ENCODE data around the gene VAT1. TPM values are rescaled to one million over a fixed set of nuclear protein-coding genes. Genes with fewer than 3 reads are reported as not detected.
"Not testable (repeated sequence)": the region's sequence is repeated elsewhere in the genome, so short reads cannot be mapped to it uniquely, and the experiment has no call there.

VAT1 gene
- total RNA-seq (2014; rRNA removed; shearing (Covaris generic); ENCODE audit: low replicate concordance) = 181 and 263 TPM in 2 replicates

DNA sequence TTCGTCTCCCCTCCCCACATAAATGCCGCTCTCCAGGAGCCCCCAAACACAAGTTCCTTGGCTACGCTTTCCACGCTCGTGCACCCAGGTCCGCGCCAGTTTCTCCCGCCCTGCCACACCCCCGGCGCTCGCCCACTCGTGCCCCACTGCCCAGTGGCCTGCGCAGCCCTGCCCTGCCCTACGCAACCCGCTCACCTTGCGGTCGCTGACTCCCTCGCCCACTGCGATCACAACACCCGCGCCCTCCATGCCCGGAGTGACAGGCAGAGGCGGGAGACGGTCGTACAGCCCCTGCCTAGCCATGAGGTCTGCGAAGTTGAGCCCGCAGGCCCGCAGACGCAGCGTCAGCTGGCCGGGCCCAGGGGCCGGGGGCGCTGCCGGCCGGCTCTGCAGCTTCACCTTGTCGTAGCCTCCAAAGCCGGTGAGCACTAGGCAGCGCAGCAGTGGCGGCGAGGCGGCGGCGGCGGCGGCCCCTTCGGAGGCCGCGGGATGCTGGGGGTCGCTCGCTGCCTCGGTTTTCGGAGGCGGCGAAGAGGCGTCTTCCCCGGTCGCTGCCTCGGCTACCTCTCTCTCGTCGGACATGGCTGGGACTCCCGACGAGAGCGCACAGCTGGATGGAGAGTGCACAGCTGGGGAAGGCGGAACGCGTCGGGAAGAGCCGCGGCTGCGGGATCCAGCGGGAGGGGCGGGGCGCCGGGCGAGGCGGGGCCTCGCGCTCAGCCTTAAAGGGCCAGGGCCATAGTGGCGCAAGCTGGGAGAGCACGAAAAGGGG, at the start of gene VAT1:
VAT1 (minus strand) TSS at position 645 of the 772 bp plus-strand sequence; CDS start at position 582, 63 bp downstream.
- Histone ChIP-seq H3K27me3 (no peaks in the 10 kb centered on the region), H3K9me3 (no peaks in the 10 kb centered on the region), H3K4me3 (peak within 1 kb of the TSS; percentile 95), H3K36me3 (peaks cover 32% of the 10 kb centered on the region)
- DNase-seq = peak; percentile 88

DNA sequence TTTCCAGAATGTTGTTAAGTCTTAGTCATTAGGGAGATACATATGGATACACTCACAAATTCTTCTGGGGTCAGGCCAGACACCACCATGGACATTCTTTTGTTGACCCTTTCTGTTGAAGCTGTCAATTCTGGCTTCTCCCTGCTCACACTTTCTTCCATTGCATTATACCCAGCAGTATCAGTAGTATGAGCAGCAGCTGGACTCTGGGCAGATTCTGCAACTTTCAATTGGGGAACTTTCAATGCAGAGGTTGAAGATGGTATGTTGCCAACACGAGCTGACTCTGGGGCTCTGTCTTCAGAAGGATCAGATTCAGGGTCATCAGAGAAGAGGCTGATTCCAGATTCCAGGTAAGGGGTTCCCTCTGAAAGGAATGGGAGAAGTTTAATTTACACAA, 48.7 kb upstream of the VAT1 start:
- Histone ChIP-seq H3K4me3 (no peak overlapping the region), H3K27me3 (no peaks in the 10 kb centered on the region), H3K36me3 (peaks cover 65% of the 10 kb centered on the region), H3K9me3 (no peaks in the 10 kb centered on the region)
- DNase-seq = no peak

DNA sequence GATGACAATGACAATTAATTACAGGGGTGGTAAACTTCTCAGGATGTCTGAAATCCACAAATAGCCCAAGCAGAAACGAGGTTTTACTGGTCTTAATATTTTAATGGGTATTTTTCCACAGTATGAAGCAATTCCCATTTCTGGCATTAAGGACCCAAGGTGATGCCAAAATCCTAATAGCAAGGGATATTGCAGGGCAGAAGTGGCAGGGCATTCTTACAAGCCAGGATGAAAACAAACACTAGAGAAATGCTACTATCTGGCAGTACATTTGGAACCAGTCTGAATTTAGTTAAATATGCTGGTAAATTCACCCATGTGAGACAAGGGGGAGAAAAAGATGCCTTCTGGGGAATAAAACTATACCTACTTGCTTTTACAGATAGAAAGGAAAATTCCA, 48.1 kb upstream of the VAT1 start:
- DNase-seq = no peak
- Histone ChIP-seq H3K4me3 (no peak overlapping the region), H3K9me3 (no peaks in the 10 kb centered on the region), H3K27me3 (no peaks in the 10 kb centered on the region), H3K36me3 (peaks cover 68% of the 10 kb centered on the region)

DNA sequence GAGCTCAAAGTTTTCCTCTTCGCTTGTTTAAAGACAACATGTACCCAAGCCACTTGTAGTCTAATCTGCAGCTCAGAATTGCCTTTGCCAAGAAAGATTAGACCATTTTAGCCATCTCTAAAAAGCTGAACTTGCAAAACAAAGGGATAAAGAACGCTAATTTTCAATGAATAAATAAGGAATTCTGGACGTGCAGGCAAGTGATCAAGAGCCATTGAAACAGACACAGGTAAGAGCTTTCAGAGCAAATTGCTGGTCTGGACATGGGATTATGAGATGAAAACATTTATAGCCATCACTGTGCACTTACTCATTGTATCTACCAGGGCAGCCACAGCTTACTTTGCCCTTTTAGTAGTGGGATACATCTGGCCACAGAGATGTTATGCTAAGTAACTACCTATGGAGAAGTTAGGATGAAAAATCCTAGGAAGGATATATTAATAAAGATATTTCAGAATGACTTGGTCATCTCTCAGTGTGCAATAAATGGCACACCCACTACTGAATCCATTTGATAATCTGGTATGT, 47.2 kb upstream of the VAT1 start:
- Histone ChIP-seq H3K4me3 (no peak overlapping the region), H3K36me3 (peaks cover 59% of the 10 kb centered on the region), H3K27me3 (no peaks in the 10 kb centered on the region), H3K9me3 (no peaks in the 10 kb centered on the region)
- no peak for DNase-seq

DNA sequence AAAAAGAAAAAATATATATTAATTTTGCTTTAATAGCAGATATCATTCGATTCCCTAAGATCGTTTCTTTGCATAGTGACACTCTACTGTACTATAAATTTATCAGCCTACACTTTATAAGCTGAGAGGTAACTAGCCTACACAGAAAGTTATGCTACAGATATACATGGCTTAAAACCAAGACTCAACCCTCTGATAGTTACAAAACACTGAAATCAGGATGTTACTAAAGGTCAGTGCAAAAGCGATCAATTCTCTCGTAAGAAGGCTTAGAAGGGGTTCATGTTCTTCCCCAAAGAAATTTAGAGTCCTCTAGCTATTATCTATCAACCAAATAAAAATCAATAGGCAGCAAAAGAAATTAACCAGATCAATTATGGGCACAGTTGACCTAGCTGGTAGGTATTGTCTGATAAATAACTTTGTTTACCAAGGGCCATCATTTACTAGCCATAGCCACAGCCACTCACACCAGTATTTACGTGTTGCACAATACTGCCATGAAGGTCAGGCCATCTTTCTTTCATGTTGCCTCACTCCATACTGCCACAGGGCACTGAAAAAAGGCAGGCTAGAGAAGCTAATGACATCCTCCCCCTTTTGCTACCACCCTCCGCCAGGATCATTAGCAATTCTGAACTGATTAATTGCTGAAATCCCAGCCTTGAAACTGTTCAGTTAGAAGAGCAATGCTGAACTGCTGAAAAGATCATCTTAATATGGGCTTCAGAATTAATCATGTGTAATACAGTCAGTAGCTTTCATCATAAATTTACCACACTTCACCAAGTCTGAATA, 46.6 kb upstream of the VAT1 start:
- no peak for DNase-seq
- H3K27me3 ChIP-seq = no peaks in the 10 kb centered on the region
- no peaks in the 10 kb centered on the region for H3K9me3 ChIP-seq
- H3K36me3 ChIP-seq = peaks cover 54% of the 10 kb centered on the region
- H3K4me3 ChIP-seq = no peak overlapping the region

DNA sequence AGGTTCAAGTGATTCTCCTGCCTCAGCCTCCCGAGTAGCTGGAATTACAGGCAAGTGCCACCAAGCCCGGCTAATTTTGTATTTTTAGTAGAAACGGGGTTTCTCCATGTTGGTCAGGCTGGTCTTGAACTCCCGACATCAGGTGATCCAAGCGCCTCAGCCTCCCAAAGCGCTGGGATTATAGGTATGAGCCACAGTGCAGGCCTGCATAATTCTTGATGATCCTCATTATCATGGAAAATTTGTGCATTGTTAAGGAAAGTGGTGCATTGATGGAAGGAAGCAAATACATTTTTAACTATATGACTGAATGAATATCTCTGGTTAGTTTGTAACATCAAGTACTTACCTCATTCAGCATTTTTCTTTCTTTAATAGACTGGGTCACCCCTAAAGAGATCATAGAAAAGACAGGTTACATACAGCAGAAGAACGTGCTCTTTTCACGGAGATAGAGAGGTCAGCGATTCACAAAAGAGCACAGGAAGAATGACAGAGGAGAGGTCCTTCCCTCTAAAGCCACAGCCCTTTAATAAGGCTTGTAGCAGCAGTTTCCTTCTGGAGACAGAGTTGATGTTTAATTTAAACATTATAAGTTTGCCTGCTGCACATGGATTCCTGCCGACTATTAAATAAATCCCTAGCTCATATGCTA, 40.9 kb upstream of the VAT1 start:
- DNase-seq = no peak
- Histone ChIP-seq H3K4me3 (no peak overlapping the region), H3K27me3 (no peaks in the 10 kb centered on the region)

DNA sequence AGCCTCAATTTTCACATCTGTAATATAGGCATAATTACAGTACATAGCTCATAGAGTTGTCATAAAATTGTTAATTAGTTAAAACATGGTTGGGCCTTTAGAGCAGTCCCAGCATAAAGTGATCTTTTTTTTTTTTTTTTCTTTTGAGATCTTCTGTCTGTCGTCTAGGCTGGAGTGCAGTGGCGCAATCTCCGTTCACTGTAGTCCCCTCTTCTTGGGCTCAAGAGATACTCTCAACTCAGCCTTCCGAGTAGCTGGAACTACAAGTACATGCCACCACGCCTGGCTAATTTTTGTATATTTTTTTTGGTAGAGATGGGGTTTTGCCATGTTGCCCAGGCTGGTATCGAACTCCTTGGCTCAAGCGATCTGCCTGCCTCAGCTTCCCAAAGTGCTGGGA, 33.9 kb upstream of the VAT1 start:
- no peak for DNase-seq
- Histone ChIP-seq H3K9me3 (no peaks in the 10 kb centered on the region), H3K27me3 (no peaks in the 10 kb centered on the region), H3K36me3 (peaks cover 63% of the 10 kb centered on the region), H3K4me3 (no peak overlapping the region)

More for the DNA sequence above, 40.9 kb upstream of the VAT1 start:
- Histone ChIP-seq H3K9me3 (no peaks in the 10 kb centered on the region), H3K36me3 (peaks cover 48% of the 10 kb centered on the region)

DNA sequence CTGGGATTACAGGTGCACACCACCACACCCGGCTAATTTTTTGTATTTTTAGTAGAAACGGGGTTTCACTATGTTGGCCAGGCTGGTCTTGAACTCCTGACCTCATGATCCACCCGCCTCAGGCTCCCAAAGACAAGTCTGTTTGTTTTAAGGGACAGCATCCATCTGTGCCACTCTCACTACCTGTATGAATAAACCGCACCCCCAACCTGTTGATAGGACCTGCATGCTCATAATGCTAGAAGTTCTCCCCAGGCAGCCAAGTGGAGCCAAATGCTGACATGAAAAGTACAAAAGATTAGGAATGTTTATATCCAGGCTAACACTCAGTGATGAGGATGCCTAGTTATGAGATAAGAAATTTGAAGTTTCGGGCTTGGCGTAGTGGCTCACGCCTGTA, 30.8 kb upstream of the VAT1 start:
- DNase-seq, H3K27me3 ChIP-seq, H3K4me3 ChIP-seq, H3K9me3 ChIP-seq: not testable (repeated sequence)
- peaks cover 61% of the 10 kb centered on the region for H3K36me3 ChIP-seq

DNA sequence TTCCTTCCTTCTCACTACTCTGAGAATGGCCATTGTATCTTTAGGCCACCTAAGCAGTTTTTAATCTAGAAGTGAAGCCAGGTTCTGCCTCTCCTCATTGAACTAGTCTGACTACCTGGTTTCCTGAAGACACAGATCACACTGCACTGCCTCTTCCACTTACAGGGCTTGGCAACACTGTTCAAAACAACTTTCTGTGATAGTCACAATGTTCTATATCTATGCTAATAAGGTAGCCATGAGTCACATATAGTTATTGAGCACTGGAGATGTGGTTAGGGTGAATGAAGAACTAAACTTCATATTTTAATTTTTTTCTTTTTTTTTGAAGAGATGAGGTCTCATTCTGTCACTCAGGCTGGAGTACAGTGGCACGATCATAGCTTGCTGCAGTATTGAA, 29.8 kb upstream of the VAT1 start:
- Histone ChIP-seq H3K9me3 (no peaks in the 10 kb centered on the region), H3K4me3 (no peak overlapping the region), H3K36me3 (peaks cover 69% of the 10 kb centered on the region), H3K27me3 (no peaks in the 10 kb centered on the region)
- no peak for DNase-seq

DNA sequence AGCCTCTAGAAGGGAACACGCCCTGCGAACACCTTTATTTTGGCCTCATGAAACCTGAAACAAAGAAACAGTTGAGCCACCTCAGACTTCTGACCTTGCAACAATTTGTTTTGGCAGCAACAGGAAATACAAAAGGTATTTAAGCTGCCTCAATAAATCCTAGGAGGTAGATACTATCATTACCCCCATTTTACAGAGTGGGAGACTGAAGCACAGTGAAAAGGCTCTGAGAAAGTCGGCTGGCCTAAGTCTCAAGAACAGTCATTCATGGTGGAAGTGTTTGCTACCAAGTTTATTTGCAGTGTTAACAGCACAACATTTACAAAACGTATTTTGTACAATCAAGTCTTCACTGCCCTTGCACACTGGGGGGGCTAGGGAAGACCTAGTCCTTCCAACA, 21.8 kb upstream of the VAT1 start:
- DNase-seq = no peak
- Histone ChIP-seq H3K36me3 (peaks cover 48% of the 10 kb centered on the region), H3K27me3 (no peaks in the 10 kb centered on the region), H3K9me3 (no peaks in the 10 kb centered on the region), H3K4me3 (no peak overlapping the region)

DNA sequence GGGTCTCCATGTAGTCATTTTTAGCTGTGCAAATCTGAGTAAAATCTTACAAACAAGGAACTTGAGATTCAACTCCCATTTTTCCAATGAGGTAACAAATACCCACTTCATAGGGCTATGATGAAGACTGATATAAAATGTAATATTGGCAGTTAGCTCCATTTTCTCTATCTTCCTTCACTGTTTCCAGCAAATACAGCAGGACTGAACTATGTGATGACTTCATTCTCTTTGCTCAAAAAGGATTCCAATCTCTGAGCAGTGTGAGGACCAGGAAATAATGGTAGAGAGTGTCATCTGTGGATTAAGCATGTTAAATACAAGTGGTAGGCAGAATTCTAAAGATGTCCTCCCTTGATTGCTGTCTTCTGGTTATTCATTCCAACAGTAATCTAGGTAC, 21.1 kb upstream of the VAT1 start:
- H3K36me3 ChIP-seq = peaks cover 45% of the 10 kb centered on the region
- no peak for DNase-seq
- no peaks in the 10 kb centered on the region for H3K27me3 ChIP-seq
- H3K4me3 ChIP-seq = no peak overlapping the region
- no peaks in the 10 kb centered on the region for H3K9me3 ChIP-seq

DNA sequence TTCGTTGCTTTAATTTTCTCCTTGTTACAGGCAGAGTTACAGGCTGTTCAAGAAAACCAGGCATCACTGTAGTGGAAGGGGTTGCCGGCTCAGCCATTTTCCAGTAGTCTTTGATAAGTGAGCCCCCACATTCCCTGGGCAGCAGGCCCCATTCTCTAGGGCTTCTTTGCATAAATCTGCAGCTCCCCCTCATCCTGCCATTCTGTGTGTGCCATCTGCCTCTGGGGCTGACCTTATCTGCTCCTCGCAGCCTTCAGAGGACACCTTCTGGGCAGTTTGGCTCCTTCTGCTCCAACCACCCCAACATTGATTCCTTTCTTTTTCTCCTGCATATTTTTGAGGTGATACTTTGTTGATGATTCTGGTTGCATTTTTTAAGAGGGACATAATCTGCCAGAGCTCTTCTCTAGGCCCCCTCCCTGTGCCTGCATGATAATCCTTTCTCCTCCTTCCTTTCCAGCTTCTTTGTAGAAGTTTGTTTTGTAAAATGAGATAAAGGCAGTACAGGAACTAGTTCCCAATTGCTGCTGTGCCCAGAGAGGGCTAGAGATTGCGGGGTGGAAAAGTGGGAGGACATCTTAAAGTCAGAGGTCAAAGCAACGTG, 19.9 kb upstream of the VAT1 start:
- DNase-seq = no peak
- Histone ChIP-seq H3K27me3 (no peaks in the 10 kb centered on the region), H3K4me3 (no peak overlapping the region), H3K9me3 (no peaks in the 10 kb centered on the region), H3K36me3 (peaks cover 36% of the 10 kb centered on the region)

DNA sequence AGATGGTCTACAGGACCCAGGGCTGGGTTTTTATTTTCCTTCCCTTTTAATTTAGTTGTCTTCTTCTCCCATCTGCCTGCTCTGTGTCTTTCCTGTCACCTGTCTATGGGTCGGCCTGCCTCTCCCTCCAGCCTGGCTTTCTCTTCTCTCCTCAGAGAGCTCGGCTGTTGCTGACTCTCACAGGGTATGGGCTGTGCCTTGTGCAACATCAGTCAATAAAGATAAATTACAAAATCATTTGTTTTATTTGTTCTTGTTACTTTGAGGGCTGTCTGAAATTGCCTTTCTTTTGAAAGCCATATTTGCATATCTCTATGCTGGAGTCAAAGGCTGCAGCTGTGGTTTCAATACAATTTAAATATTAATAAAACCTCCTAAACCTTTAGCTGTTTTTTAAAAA, 18.5 kb upstream of the VAT1 start:
- no peak for DNase-seq
- peaks cover 29% of the 10 kb centered on the region for H3K36me3 ChIP-seq
- H3K9me3 ChIP-seq = no peaks in the 10 kb centered on the region
- no peaks in the 10 kb centered on the region for H3K27me3 ChIP-seq
- no peak overlapping the region for H3K4me3 ChIP-seq

DNA sequence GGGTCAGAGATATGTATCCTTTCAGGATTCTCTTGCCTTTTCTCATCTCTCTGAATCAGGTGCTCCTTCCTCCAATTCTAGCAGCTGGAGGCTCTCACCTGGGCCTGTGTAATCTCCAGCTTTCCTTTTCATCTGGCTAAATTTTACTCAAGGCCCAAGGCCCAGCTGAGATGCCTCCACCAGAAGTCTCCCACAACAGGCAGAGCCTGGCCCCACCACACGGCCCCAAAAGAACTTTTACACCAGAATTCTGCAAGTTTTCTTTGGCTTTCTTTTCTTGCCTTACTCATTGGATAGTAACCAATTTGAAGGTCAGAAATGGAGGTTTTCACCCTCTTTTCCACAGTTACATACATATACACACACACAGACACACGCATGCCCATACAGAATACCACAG, 17.5 kb upstream of the VAT1 start:
- Histone ChIP-seq H3K27me3 (no peaks in the 10 kb centered on the region), H3K36me3 (peaks cover 21% of the 10 kb centered on the region), H3K4me3 (no peak overlapping the region), H3K9me3 (no peaks in the 10 kb centered on the region)
- no peak for DNase-seq

DNA sequence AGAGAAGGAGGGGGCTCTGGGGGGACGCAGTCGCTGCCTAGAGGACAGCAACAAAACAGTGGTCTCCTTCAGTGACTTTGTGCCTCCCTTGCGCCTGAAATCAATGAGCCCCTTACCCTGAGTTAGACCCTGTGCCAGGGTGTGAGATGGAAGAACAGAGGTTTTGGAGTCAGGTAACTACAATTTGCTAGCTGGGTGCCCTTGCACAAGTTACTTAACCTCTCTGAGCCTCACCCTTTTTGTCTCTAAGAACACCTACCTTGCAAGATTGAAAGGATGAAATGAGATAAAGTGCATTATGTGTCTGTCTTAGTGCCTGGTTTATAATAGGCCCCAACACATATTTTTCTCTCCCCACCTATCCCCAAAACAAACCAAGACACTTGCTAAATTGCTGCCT, 12.7 kb upstream of the VAT1 start:
- no peaks in the 10 kb centered on the region; the same call in 1 of the 2 replicates for H3K36me3 ChIP-seq

DNA sequence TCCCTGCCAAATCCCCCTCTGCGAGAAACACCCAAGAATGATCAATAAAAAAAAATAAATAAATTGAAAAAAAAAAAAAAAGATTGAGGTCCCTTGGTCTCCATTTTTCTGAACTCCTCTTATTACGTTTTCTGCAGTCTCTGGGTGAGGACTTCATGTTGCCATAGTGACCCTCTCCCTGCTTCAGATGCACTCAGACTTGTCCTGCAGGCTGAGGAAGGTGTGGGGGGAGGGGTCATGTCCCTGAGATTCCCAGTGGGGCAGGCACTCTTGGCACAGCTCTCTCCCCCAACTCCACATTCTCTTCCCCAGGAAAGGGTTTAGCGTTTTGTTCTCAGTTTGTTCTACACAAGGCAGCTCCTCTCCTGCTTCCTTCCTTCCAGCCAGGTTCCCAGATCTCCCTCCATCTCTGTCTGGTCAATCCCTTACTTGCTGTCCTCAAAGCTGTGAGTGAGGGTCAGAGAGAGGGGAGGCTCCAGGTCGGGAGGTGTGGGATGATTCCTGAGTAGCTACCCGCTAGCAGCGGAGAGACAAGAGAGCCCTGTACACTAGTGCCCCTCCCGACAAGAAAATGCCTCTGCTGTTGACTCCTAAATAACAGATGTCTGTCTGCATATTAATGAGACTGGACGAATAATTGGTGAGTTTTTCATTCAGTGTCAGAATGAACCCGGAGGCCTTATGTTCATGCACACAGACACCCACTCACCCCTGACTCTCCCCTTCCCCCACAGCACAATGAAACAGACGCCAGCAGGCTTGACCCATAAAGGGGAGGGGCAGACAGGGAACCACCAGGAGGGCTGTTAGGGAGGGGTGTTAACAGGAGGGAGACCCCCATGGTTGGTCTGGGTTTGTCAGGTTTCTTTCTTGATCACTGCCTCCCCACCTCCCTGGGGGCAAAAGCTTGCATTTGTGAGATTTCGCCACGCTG, 12.0 kb upstream of the VAT1 start:
- Histone ChIP-seq H3K27me3 (no peaks in the 10 kb centered on the region), H3K36me3 (no peaks in the 10 kb centered on the region; the same call in 1 of the 2 replicates), H3K4me3 (no peak overlapping the region), H3K9me3 (no peaks in the 10 kb centered on the region)
- no peak for DNase-seq

More for the DNA sequence above, 12.7 kb upstream of the VAT1 start:
- no peak for DNase-seq
- Histone ChIP-seq H3K9me3 (no peaks in the 10 kb centered on the region), H3K4me3 (no peak overlapping the region), H3K27me3 (no peaks in the 10 kb centered on the region)

Data from MG63 (cell line).